T-helper 1 cell treated with Interleukin-12 subunit alpha and Interleukin-12 subunit beta and Interleukin-4 antibody, amounts not matched to agents 30 ng/mL and 1 ng/mL, for 36 hours (primary cell): Measurements from ENCODE around the gene OR1N2. TPM values are rescaled to one million over a fixed set of nuclear protein-coding genes. Genes with fewer than 3 reads are reported as not detected.
"Not testable (repeated sequence)": the region's sequence is repeated elsewhere in the genome, so short reads cannot be mapped to it uniquely, and the experiment has no call there.

Experiments
- intact Hi-C: fragments of 100-400 bp; cut with micrococcal nuclease; formaldehyde crosslinking; loops from one replicate; pipeline ENCODE4 v1.15.1; 2024
- total RNA-seq: library from RNA; stranded (reverse); gene quantifications from 2 replicates; pipeline ENCODE4 v1.2.3, GENCODE V29; 2022

The OR1N2 gene
- not detected in 2 replicates for total RNA-seq

- intact Hi-C loops: no loop called here
Measured at GRCh38 chr9:122552812-122553211, at the start of gene OR1N2. Gene OR1N2 (plus strand): TSS chr9:122553112. CDS start chr9:122553212, 100 bp downstream.

- intact Hi-C loops: no loop called here
Measured at GRCh38 chr9:122506964-122507363, 45.9 kb upstream of the OR1N2 start.

- intact Hi-C loops: no loop called here
Measured at GRCh38 chr9:122510502-122510901, 42.4 kb upstream of the OR1N2 start, which contains the start of gene OR1J2. Gene OR1J2 (plus strand): TSS chr9:122510802. CDS start chr9:122510802, 0 bp downstream.

- intact Hi-C loops: no loop called here
Measured at GRCh38 chr9:122518226-122518625, 34.7 kb upstream of the OR1N2 start.

- intact Hi-C loops: no loop called here
Measured at GRCh38 chr9:122518841-122519240, 34.1 kb upstream of the OR1N2 start, which contains the start of gene OR1J4. Gene OR1J4 (plus strand): TSS chr9:122519141. CDS start chr9:122519141, 0 bp downstream.

GRCh38 chr9:122519376-122519775 is 33.5 kb upstream of the OR1N2 start:
- intact Hi-C loops: no loop called here

- intact Hi-C loops: no loop called here
Measured at GRCh38 chr9:122526602-122527001, 26.3 kb upstream of the OR1N2 start.

GRCh38 chr9:122527193-122527592 is 25.7 kb upstream of the OR1N2 start, which contains the start of gene OR1N1:
Gene OR1N1 (minus strand): TSS chr9:122527293. CDS start chr9:122527293, 0 bp downstream.
- intact Hi-C loops: no loop called here

- intact Hi-C loops: not testable (repeated sequence)
Measured at GRCh38 chr9:122531157-122531556, 21.8 kb upstream of the OR1N2 start.

GRCh38 chr9:122536134-122536533 is 16.8 kb upstream of the OR1N2 start:
- intact Hi-C loops: no loop called here

GRCh38 chr9:122537066-122537465 is 15.8 kb upstream of the OR1N2 start:
- intact Hi-C loops: not testable (repeated sequence)

- intact Hi-C loops: no loop called here
Measured at GRCh38 chr9:122538757-122539156, 14.2 kb upstream of the OR1N2 start.

- intact Hi-C loops: no loop called here
Measured at GRCh38 chr9:122546196-122546595, 6.7 kb upstream of the OR1N2 start.

- intact Hi-C loops: no loop called here
Measured at GRCh38 chr9:122551371-122551770, 1.5 kb upstream of the OR1N2 start.

GRCh38 chr9:122561446-122561845 is 8.5 kb downstream of the OR1N2 start:
- intact Hi-C loops: no loop called here

- intact Hi-C loops: no loop called here
Measured at GRCh38 chr9:122562134-122562760, 9.3 kb downstream of the OR1N2 start.

GRCh38 chr9:122567901-122568300 is 15.0 kb downstream of the OR1N2 start:
- intact Hi-C loops: no loop called here

GRCh38 chr9:122572456-122572855 is 19.5 kb downstream of the OR1N2 start:
- intact Hi-C loops: no loop called here

GRCh38 chr9:122579874-122580273 is 27.0 kb downstream of the OR1N2 start:
- intact Hi-C loops: no loop called here

GRCh38 chr9:122580360-122580759 is 27.4 kb downstream of the OR1N2 start:
- intact Hi-C loops: no loop called here

GRCh38 chr9:122583284-122583683 is 30.4 kb downstream of the OR1N2 start, which contains the start of gene OR1L8:
Gene OR1L8 (minus strand): TSS chr9:122583384. CDS start chr9:122568477, 14,907 bp downstream.
- intact Hi-C loops: not testable (repeated sequence)
